Ishikawa (cell line): ENCODE results near the gene CHN1.

ENCODE experiments used
- CEBPB ChIP-seq: IDR thresholded peaks from 2 replicates; pipeline ENCODE4 v1.6.1; 2012
- CREB1 ChIP-seq: IDR thresholded peaks from 2 replicates; pipeline ENCODE4 v1.6.1; 2012; ENCODE audit warnings: low read depth
- EGR1 ChIP-seq: IDR thresholded peaks from 2 replicates; pipeline ENCODE4 v1.6.1; 2012
- EP300 ChIP-seq: IDR thresholded peaks from 2 replicates; pipeline ENCODE4 v1.6.1; 2012; ENCODE audit warnings: borderline replicate concordance
- MAX ChIP-seq: IDR thresholded peaks from 2 replicates; pipeline ENCODE4 v1.6.1; 2012
- NFIC ChIP-seq: IDR thresholded peaks from 2 replicates; pipeline ENCODE4 v1.6.1; 2012
- RAD21 ChIP-seq: IDR thresholded peaks from 2 replicates; pipeline ENCODE4 v1.6.1; 2012; ENCODE audit warnings: low read depth
- REST ChIP-seq: IDR thresholded peaks from 2 replicates; pipeline ENCODE4 v1.6.1; 2012; ENCODE audit warnings: low read depth, mild to moderate bottlenecking
- TAF1 ChIP-seq: IDR thresholded peaks from 2 replicates; pipeline ENCODE4 v1.6.1; 2012; ENCODE audit warnings: low read depth, mild to moderate bottlenecking
- USF1 ChIP-seq: IDR thresholded peaks from 2 replicates; pipeline ENCODE4 v1.6.1; 2012
- YY1 ChIP-seq: IDR thresholded peaks from 2 replicates; pipeline ENCODE4 v1.6.1; 2012; ENCODE audit warnings: low read depth

GRCh38 chr2:174774886-174775285, 230.3 kb downstream of the CHN1 start:
- TF ChIP-seq YY1 (no peak), EP300 (no peak), RAD21 (no peak), USF1 (no peak), CEBPB (no peak), MAX (no peak), REST (no peak), NFIC (no peak), CREB1 (no peak), EGR1 (no peak), TAF1 (no peak)
